Activated naive CD4-positive, alpha-beta T cell treated with anti-CD3 and anti-CD28 coated beads, Interleukin-2, amount 50 U/mL, for 16 hours (primary cell): ENCODE measurements around the gene CDC34.
A peak's percentile ranks its signal among the peaks of the same experiment; 100 is the strongest.

ENCODE experiments used
- DNase-seq: peaks from one replicate; pipeline ENCODE4 v3.0.0-alpha.2; 2020

The CDC34 gene

GRCh38 chr19:543910-544608 lies 12.5 kb downstream of the CDC34 start, which contains the start of gene GZMM:
Gene GZMM (plus strand): TSS chr19:544053. CDS start chr19:544072, 19 bp downstream.
- peak; percentile 78 for DNase-seq

GRCh38 chr19:547117-547516 lies 15.6 kb downstream of the CDC34 start:
- no peak for DNase-seq

- DNase-seq, result no peak
Measured at GRCh38 chr19:547836-548720, 16.5 kb downstream of the CDC34 start.

GRCh38 chr19:548886-549830 lies 17.6 kb downstream of the CDC34 start:
- no peak for DNase-seq

- DNase-seq, result no peak
Measured at GRCh38 chr19:554817-555216, 23.3 kb downstream of the CDC34 start.

- no peak for DNase-seq
Measured at GRCh38 chr19:555474-555808, 23.9 kb downstream of the CDC34 start.

GRCh38 chr19:556611-557382 lies 25.2 kb downstream of the CDC34 start:
- no peak for DNase-seq

- DNase-seq, result no peak
Measured at GRCh38 chr19:558770-559439, 27.3 kb downstream of the CDC34 start.

GRCh38 chr19:560121-560520 lies 28.6 kb downstream of the CDC34 start:
- DNase-seq, result no peak

- no peak for DNase-seq
Measured at GRCh38 chr19:566403-566802, 34.8 kb downstream of the CDC34 start.

- no peak for DNase-seq
Measured at GRCh38 chr19:566844-567243, 35.3 kb downstream of the CDC34 start.

GRCh38 chr19:567296-567900 lies 35.8 kb downstream of the CDC34 start:
- no peak for DNase-seq

- DNase-seq, result no peak
Measured at GRCh38 chr19:570251-570686, 38.7 kb downstream of the CDC34 start.

GRCh38 chr19:570937-571565 lies 39.5 kb downstream of the CDC34 start:
- peak; percentile 39 for DNase-seq

GRCh38 chr19:571566-571974 lies 40.0 kb downstream of the CDC34 start:
- DNase-seq, result no peak

- DNase-seq, result peak; percentile 99
Measured at GRCh38 chr19:572140-572742, 40.7 kb downstream of the CDC34 start, which contains the start of gene BSG. Gene BSG (plus strand): TSS chr19:572596. CDS start chr19:572635, 39 bp downstream.

- no peak for DNase-seq
Measured at GRCh38 chr19:572743-573518, 41.4 kb downstream of the CDC34 start.

- no peak for DNase-seq
Measured at GRCh38 chr19:573519-573825, 41.9 kb downstream of the CDC34 start.
